GM21717 (cell line): ENCODE data around the gene IPO5.

Source experiments
- ATAC-seq: cut with Tn5 transposase; IDR thresholded peaks from one replicate; pipeline ENCODE4 v1.9.1; 2021; ENCODE audit warnings: mild to moderate bottlenecking, moderate library complexity; ENCODE audit not compliant: unreplicated experiment

The IPO5 gene

DNA sequence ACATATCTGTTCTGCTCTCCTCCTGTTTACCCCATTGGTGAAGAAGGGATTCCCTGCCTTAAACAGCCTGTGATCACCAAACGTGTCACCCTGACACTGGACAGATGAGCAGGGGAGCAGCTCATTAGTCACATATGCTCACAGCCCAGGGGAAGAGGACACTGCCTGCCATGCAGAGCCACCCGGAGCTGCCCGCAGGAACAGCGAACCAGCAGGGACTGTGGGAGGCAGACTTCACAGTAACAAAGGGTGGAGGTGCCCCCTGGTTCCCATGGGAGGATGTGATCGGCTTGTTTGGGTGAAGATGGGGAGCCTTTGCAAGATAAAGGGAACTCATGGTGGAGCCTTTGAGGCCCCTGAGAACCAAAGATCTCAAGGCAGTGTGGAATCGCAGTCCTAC is 100.8 kb downstream of the IPO5 start:
- no peak for ATAC-seq

DNA sequence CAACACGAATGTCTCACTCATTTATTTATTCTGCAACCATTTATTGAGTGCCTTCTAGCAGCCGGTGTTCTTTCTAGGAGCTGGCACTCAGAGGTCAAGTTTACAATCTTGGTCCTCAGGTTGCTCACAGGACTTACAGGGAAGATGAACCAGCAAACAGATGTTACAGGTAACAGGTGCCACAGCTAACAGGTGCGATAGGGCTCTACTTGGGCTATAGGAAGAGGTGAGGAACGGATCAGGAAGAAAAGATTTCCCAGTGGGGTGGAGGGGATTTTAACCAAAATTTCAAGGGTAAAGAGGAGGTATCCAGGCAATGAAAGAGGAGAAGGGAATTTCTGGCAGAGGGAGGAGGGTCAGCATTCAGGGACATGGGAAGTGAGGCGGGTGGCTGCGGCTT is 102.1 kb downstream of the IPO5 start:
- ATAC-seq: no peak

DNA sequence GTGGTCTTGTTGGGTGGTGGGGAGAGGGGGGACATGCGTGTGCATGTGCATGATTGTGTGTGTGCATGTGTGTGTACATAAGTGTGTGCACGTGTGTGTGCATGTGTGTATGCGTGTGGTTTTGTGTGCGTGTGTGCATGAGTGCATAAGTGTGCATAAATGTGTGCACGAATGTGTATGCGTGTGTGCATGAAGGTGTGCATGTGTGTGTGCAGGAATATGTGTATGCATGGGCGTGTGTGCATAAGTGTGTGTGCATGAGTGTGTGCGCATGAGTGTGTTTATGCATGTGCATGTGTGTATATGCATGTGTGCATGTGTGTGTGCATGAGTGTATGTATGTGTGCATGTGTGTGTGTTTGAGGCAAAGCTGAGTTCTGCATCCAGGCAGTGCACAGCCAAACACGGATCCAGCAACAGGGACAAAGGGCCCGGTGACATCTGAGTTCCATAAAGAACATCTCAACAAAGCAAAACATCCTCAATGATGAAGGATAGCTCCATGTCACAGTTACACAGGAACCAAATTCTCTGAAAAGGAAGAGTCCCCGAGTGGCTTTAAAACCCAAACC is 103.5 kb downstream of the IPO5 start:
- ATAC-seq: no peak

DNA sequence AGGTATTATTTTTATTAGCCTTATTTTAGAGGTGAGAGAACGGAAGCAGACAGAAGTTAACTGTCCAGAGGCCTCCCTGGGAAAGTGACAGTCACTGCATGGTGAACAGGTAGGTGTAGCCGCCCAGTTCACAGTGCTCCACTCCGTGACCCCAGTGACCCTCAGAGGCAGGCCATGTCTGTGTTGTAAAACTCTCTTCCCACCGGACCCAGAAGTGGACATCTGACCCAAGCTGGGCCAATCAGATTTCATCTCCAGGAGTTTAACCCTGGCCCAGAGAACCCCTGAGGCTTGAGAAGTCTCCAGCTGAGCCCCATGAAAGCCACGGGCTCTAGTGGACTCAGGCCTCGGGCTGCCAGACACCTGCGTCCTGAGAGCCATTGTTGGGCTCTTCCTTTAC is 105.8 kb downstream of the IPO5 start:
- no peak for ATAC-seq

DNA sequence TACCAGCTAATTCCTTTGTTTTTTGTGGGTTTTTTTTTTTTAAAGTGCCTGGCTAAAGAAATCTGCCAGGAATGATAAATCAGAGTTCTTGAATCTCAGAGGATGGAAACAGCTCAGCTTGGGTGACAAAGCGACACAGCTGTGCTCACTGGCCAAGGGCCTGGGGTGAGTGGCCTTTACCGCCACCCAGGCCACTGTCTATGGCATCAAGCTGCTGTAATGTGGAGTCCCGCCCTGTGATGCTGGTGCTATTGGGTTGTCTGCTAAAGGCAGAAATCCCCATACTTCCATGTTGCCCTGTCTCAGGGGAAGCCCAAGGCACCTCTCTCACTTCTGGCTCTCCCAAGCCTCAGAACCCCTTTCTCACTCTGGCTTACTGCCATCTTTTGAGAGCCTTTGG is 106.8 kb downstream of the IPO5 start:
- ATAC-seq: no peak

DNA sequence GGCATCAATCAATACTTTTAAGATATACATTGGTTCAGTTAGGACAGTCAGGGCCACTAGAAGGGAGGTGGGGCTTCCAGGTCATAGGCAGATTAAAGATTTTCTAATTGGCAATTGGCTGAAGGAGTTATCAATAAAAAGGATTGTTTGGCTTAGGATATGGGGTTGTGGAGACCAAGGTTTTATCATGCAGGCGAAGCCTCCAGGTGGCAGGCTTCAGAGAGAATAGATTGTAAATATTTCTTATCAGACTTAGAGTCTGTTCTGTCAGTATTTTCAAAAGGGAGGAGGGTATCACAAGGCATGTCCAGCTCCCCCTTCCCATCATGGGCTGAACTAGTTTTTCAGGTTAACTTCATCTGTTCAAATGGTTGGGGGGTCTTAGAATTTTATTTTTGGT is 112.0 kb downstream of the IPO5 start:
- no peak for ATAC-seq

DNA sequence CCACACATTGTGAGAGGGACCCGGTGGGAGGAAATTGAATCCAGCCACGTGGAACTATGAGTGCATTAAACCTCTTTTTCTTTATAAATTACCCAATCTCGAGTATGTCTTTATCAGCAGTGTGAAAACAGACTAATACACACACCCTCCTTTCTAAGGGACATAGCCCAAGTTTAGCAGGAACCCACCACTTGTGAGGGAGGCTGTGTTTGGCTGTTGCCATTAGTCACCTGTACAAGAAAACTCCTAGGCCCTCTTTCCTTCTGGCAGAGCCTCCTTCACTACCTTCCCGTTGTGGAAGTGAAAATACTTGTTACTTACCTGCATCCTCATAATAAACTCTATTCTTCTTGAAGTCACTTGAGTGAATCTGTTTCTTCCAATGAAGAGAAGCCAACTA is 113.2 kb downstream of the IPO5 start:
- ATAC-seq: no peak

DNA sequence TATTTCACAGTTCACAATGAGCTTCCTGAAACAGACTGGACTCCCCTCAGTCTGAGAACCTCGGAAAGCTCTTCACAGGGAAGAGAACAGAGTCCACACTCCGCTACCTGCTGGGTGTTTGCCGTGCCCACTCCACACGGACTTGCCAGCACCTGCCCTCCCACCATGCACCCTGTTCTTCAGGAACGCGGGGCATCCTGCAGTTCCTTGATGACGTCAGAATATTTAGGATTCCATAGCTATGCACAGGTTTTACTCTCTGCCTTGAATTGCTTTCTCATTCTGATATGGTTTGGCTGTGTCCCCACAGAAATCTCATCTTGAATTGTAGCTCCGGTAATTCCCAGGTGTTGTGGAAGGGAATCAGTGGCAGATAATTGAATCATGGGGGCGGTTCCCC is 115.0 kb downstream of the IPO5 start:
- ATAC-seq: no peak

DNA sequence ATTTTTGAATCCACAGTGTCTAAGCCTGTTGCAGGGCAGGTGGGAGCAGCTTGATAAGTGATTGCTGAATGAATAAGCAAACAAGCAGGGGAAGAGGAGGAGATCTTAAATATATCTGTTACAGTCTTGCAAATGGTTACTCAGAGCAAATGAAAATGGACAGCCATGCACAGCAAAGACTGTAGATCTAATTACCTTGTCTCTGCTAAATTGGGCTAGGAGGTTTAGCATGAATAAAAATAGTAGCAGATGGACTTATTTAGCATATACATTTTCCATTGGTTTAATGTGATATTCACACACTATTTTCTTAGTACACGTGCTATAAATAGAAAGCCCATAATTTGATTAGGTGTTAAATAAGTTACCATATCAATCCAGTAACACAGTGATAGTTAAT is 116.5 kb downstream of the IPO5 start:
- no peak for ATAC-seq

DNA sequence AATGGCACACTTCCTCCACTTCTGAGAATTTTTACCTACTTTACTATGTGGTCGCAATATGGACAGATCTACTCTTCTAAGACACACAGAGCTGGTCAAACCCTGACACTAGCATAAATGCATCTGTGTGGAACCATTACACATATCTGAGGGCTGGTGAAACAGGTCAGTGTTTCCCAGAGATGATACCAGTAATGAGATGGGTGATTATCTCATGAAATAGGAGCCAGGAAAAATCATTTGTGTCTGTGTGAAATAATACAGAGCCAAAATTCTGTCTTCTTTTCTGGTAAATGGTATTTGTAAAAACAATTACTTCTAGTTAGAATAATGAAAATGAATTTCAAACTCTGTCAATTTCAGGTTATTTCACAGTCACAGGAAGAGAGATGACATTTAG is 117.8 kb downstream of the IPO5 start:
- no peak for ATAC-seq

DNA sequence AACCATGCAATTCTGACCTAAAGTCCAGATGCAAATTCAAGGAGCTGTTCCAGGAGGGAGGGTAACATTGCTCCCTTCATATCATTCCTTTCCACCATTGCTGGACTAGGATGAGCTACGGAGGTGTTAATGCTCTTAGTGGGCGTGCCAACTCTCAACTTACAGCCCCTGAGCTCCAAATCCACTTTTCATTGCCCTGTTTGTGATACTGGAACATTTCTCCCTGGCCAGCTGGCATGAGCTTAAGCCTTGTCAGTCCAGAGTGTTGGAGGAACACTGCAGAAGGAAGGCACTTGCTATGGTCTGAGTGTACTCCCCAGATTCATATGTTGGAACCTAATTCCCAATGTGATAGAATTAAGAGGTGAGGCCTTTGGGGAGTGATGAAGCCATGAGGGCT is 119.0 kb downstream of the IPO5 start:
- no peak for ATAC-seq
